GM10248 (cell line): ENCODE measurements around the gene ZNFX1.

Experiments
- CTCF ChIA-PET: fragments of 300-600 bp; sonication (Branson Sonifier 250); formaldehyde crosslinking; extraction: SDS; loops from one replicate; lab custom pipeline; 2021; ENCODE audit warnings: antibody characterized with exemption; lab: Yijun Ruan, JAX
- POLR2A ChIA-PET: fragments of 350-650 bp; sonication (Branson Sonifier 250); formaldehyde crosslinking; extraction: SDS; loops from one replicate; lab custom pipeline; 2020; ENCODE audit warnings: antibody characterized with exemption; lab: Yijun Ruan, JAX
- DNase-seq: peaks from one replicate; pipeline ENCODE4 v3.0.0; 2012; ENCODE audit errors: extremely low spot score
- TF ChIP-seq, protein P1 (sequence below): IDR thresholded peaks from 2 replicates; pipeline ENCODE4 v1.5.1; 2012; ENCODE audit warnings: mild to moderate bottlenecking, low read depth; ENCODE audit errors: extremely low read depth, missing control alignments, control extremely low read depth

ZNFX1 gene

DNA sequence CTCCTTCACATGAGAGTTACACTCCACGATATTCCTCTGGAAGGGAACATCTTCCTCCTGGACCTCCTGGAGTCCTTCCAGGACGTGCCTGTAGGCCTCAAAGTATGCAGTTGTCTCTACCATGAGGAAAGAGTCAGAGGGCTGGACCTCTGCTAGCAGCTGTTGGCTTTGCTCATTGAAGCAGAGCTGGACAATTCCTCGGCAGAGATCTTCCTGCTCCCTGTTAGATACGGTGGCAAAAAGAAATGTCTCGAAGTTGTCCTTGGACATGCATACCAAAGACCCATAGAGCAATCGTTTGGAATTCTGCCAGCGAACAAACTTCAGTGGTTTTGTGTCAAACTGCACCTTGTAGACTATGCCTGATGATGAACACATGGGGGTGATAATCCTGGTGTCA is 7.7 kb downstream of the ZNFX1 start:
- TF ChIP-seq, protein P1, sequence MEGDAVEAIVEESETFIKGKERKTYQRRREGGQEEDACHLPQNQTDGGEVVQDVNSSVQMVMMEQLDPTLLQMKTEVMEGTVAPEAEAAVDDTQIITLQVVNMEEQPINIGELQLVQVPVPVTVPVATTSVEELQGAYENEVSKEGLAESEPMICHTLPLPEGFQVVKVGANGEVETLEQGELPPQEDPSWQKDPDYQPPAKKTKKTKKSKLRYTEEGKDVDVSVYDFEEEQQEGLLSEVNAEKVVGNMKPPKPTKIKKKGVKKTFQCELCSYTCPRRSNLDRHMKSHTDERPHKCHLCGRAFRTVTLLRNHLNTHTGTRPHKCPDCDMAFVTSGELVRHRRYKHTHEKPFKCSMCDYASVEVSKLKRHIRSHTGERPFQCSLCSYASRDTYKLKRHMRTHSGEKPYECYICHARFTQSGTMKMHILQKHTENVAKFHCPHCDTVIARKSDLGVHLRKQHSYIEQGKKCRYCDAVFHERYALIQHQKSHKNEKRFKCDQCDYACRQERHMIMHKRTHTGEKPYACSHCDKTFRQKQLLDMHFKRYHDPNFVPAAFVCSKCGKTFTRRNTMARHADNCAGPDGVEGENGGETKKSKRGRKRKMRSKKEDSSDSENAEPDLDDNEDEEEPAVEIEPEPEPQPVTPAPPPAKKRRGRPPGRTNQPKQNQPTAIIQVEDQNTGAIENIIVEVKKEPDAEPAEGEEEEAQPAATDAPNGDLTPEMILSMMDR: no peak
- DNase-seq: no peak
- CTCF ChIA-PET: no interaction called here

DNA sequence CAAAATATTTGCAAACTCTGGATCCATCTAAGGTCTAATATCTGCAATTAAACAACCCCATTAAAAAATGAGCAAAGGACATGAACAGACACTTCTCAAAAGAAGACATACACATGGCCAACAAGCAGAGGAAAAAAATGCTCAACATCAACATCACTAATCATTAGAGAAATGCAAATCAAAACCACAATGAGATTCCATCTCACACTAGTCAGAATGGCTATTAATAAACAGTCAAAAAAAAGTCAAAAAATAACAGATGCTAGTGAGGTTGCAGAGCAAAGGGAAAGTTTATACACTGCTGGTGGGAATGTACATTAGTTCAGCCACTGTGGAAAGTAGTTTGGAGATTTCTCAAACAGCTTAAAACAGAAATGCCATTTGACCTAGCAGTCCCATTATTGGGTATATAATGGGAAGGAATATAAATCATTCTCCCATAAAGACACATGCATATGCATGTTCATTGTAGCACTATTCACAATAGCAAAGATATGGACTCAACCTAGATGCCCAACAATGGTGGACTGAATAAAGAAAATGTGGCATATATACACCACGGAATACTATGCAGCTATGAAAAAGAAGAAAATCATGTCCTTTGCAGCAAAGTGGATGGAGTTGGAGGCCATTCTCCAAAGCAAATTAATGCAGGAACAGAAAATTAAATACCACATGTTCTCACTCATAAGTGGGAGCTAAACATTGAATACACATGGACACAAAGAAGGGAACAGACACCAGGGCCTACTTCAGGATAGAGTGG is 9.1 kb downstream of the ZNFX1 start:
- no peak for DNase-seq
- CTCF ChIA-PET: interaction anchor here (1.6 to 2.3 kb wide), 3 partner anchors 7 to 23 kb away, joined by 3 to 12 read pairs (median 6); no protein-coding TSS in a partner anchor

More for the DNA sequence above, 7.7 kb downstream of the ZNFX1 start:
- POLR2A ChIA-PET: interaction anchor here (0.7 to 1.0 kb wide), 3 partner anchors 8 to 33 kb away, joined by 4 read pairs; partner anchors contain the start of gene ZNFX1

DNA sequence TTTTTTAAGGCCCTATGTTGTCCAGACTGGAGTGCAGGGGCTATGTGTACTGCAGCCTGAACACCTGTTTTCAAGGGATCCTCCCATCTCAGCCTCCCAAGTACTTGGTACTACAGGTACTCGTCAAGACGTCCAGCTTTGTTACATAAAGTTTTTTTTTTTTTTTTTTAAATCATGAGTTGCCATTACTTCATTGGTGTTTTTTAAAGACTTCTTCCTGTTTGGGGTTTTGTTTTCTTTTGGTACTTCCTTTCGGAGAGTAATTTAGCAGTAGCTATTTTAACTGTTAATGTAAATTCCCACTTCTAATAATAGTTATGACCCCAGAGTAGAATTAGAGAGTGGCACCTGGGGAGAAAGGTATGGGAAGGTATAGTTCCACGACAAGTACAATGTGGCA is 10.5 kb downstream of the ZNFX1 start:
- CTCF ChIA-PET: interaction anchor here (1.6 to 4.6 kb wide), 5 partner anchors 9 to 21 kb away, joined by 3 to 17 read pairs (median 6); no protein-coding TSS in a partner anchor
- TF ChIP-seq, protein P1: no peak
- POLR2A ChIA-PET: interaction anchor here (0.6 to 1.5 kb wide), 9 partner anchors 9 to 1994 kb away, joined by 3 to 9 read pairs (median 6); partner anchors contain the start of gene ZNFX1
- DNase-seq: peak; percentile 30

More for the DNA sequence above, 9.1 kb downstream of the ZNFX1 start:
- TF ChIP-seq, protein P1: no peak
- POLR2A ChIA-PET: no interaction called here

DNA sequence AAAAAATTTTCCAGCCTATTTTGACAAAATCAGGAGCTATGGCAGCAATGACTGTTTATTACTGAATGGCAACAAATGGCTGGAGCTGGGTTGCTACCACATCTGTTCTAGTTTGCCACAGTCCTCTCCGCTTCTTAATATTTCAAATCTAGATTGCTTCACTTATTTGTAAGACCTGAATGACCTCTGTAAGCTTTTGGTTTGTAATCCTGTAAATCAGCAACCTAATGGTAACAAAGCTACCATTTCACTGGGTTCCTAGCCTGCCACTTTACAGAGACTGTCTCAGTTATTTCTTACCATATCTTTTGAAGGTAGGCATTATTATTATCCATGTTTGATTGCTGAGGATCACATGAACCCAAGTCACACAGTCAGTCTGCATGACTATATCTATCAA is 15.4 kb downstream of the ZNFX1 start:
- POLR2A ChIA-PET: interaction anchor here (0.6 to 1.2 kb wide), 5 partner anchors 9 to 101 kb away, joined by 3 to 6 read pairs (median 4); no protein-coding TSS in a partner anchor
- TF ChIP-seq, protein P1: no peak
- CTCF ChIA-PET: interaction anchor here (0.9 to 1.4 kb wide), 3 partner anchors 11 to 61 kb away, joined by 3 read pairs; no protein-coding TSS in a partner anchor
- no peak for DNase-seq

DNA sequence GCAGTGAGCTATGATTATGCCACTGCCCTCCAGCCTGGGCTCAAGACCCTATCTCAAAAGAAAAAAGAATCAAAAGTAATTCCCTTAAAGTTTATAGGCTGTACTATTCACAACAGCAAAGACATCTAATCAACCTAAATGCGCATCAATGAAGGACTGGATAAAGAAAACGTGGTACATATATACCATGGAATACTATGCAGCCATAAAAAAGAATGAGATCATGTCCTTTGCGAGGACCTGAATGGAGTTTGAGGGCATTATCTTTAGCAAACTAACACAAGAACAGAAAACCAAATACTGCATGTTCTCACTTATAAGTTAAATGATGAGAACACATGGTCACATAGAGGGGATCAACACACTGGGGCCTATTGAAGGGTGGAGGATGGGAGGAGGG is 16.7 kb downstream of the ZNFX1 start:
- TF ChIP-seq, protein P1: no peak
- no peak for DNase-seq
- ChIA-PET POLR2A (no interaction called here), CTCF (interaction anchor here (1.1 to 2.5 kb wide), 2 partner anchors 10 to 15 kb away, joined by 4 to 10 read pairs; no protein-coding TSS in a partner anchor)

DNA sequence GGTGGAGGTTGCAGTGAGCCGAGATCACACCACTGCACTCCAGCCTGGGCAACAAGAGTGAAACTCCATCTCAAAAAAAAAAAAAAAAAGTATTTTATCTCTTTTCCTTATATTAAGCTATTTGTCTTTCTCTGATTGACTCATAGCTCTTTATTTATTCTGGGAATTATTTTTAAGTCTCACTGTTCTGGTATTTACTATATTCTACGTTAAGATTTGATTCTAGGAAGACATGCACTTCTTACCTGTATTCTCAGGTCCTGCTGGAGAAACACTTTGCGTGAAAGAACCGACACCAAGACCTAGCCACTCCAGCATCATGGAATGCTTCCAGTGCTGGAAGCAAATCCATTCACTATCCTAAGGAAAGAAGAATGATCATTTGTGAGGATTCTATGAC is 17.6 kb downstream of the ZNFX1 start:
- ChIA-PET CTCF (interaction anchor here (2.5 kb wide), 1 partner anchor 14 kb away, joined by 10 read pairs; no protein-coding TSS in a partner anchor), POLR2A (interaction anchor here (0.9 kb wide), 1 partner anchor 10 kb away, joined by 3 read pairs; no protein-coding TSS in a partner anchor)
- TF ChIP-seq, protein P1: no peak
- DNase-seq: no peak
